HG02970 (cell line): ENCODE measurements around the gene IQGAP2.
"Not testable (repeated sequence)": the region's sequence is repeated elsewhere in the genome, so short reads cannot be mapped to it uniquely, and the experiment has no call there.

Experiments used
- ATAC-seq: cut with Tn5 transposase; IDR thresholded peaks from one replicate; pipeline ENCODE4 v1.9.1; 2021; ENCODE audit warnings: mild to moderate bottlenecking, moderate library complexity, moderate number of reproducible peaks; ENCODE audit not compliant: unreplicated experiment, low FRiP score

IQGAP2 gene

GRCh38 chr5:76723266-76723665 lies 320.2 kb downstream of the IQGAP2 start:
- no peak for ATAC-seq

- no peak for ATAC-seq
These were observed 320.8 kb downstream of the IQGAP2 start for GRCh38 chr5:76723906-76724305.

- no peak for ATAC-seq
These were observed 321.8 kb downstream of the IQGAP2 start for GRCh38 chr5:76724871-76725270.

- ATAC-seq = no peak
These were observed 325.9 kb downstream of the IQGAP2 start for GRCh38 chr5:76728965-76729364.

- ATAC-seq = no peak
These were observed 326.5 kb downstream of the IQGAP2 start for GRCh38 chr5:76729373-76730290.

- no peak for ATAC-seq
These were observed 329.4 kb downstream of the IQGAP2 start for GRCh38 chr5:76732405-76733048.

- ATAC-seq = no peak
These were observed 329.9 kb downstream of the IQGAP2 start for GRCh38 chr5:76733049-76733417.

GRCh38 chr5:76735762-76736545 lies 332.9 kb downstream of the IQGAP2 start:
- no peak for ATAC-seq

- no peak for ATAC-seq
These were observed 333.8 kb downstream of the IQGAP2 start for GRCh38 chr5:76736679-76737556.

- no peak for ATAC-seq
These were observed 334.8 kb downstream of the IQGAP2 start for GRCh38 chr5:76737846-76738245.

GRCh38 chr5:76741506-76741905 lies 338.4 kb downstream of the IQGAP2 start:
- ATAC-seq = not testable (repeated sequence)

- ATAC-seq = no peak
These were observed 339.5 kb downstream of the IQGAP2 start for GRCh38 chr5:76742583-76742982.

GRCh38 chr5:76744632-76745031 lies 341.5 kb downstream of the IQGAP2 start:
- ATAC-seq = no peak

- ATAC-seq = no peak
These were observed 342.6 kb downstream of the IQGAP2 start for GRCh38 chr5:76745670-76746069.

GRCh38 chr5:76746677-76747076 lies 343.6 kb downstream of the IQGAP2 start:
- no peak for ATAC-seq

- ATAC-seq = no peak
These were observed 344.6 kb downstream of the IQGAP2 start for GRCh38 chr5:76747706-76748105.

- no peak for ATAC-seq
These were observed 348.2 kb downstream of the IQGAP2 start for GRCh38 chr5:76751291-76751690.

- ATAC-seq = no peak
These were observed 351.6 kb downstream of the IQGAP2 start for GRCh38 chr5:76754668-76755078.

- ATAC-seq = no peak
These were observed 352.9 kb downstream of the IQGAP2 start for GRCh38 chr5:76755779-76756637.
